Astrocyte of the spinal cord (primary cell): Measurements from ENCODE around the gene WIPF2.

Source experiments
- DNase-seq: peaks from one replicate; pipeline ENCODE4 v3.0.0; 2011; ENCODE audit warnings: low read depth, low spot score
- H3K4me3 ChIP-seq: 2 replicates; pipeline ENCODE4 v1.5.1; 2011; ENCODE audit warnings: low read depth, mild to moderate bottlenecking, low read length, moderate library complexity
- in situ Hi-C: cut with HindIII; loops from 2 replicates; pipeline ENCODE4 v1.10.0; 2017; ENCODE audit warnings: low sequenced_read_pairs
- TF ChIP-seq, protein P1 (sequence below): IDR thresholded peaks from 2 replicates; pipeline ENCODE4 v1.5.1; 2012; ENCODE audit warnings: low read depth, mild to moderate bottlenecking, low read length, inconsistent platforms

The WIPF2 gene

DNA sequence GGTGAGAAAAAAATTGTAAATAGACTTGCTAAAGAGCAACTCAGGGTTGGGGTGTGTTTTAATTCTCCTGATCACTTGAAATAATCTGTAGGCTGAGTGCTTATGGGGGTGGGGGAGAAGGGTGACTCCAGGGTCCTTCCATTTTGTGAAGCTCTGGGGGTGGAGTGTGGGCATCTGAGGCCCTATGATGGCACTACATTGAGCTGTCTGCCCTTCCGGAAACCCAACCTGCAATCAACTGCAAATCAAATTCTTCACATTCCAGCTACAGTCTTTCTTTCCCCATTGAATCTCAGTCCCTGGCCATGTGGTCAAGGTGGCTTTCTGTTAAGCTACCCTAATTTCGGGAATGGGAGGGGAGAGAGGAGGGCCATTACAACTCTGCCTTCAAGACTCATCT, 62.6 kb downstream of the WIPF2 start:
- TF ChIP-seq, protein P1, sequence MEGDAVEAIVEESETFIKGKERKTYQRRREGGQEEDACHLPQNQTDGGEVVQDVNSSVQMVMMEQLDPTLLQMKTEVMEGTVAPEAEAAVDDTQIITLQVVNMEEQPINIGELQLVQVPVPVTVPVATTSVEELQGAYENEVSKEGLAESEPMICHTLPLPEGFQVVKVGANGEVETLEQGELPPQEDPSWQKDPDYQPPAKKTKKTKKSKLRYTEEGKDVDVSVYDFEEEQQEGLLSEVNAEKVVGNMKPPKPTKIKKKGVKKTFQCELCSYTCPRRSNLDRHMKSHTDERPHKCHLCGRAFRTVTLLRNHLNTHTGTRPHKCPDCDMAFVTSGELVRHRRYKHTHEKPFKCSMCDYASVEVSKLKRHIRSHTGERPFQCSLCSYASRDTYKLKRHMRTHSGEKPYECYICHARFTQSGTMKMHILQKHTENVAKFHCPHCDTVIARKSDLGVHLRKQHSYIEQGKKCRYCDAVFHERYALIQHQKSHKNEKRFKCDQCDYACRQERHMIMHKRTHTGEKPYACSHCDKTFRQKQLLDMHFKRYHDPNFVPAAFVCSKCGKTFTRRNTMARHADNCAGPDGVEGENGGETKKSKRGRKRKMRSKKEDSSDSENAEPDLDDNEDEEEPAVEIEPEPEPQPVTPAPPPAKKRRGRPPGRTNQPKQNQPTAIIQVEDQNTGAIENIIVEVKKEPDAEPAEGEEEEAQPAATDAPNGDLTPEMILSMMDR, result no peak
- in situ Hi-C loops, result loop anchor here (25.0 kb wide), 1 partner anchor 94 kb away; the partner anchor contains the start of gene RAPGEFL1
- no peak overlapping the region for H3K4me3 ChIP-seq
- DNase-seq, result no peak

DNA sequence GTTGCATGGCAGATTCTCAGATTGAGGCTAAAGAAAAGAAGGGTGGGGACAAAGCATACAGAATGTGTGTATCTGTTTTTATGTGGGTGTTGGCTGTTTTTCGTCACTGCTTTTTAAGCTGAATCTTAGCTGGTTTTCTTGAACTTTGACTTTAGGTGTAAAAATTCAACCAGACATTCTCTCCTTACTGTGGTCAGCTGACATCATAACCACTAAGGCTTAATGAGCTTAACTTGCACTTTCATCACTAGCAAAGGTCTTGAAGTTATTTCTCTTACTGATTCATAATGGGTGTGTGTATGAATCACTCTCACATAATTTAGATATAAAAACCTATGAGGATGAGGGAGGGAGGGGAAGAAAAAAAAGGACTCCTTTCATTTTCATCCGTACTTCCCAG, 64.6 kb downstream of the WIPF2 start:
- in situ Hi-C loops, result loop anchor here (25.0 kb wide), 1 partner anchor 96 kb away; the partner anchor contains the start of gene RAPGEFL1
- TF ChIP-seq, protein P1, result no peak
- H3K4me3 ChIP-seq, result peak overlapping the region; percentile 23
- peak; percentile 95 for DNase-seq

DNA sequence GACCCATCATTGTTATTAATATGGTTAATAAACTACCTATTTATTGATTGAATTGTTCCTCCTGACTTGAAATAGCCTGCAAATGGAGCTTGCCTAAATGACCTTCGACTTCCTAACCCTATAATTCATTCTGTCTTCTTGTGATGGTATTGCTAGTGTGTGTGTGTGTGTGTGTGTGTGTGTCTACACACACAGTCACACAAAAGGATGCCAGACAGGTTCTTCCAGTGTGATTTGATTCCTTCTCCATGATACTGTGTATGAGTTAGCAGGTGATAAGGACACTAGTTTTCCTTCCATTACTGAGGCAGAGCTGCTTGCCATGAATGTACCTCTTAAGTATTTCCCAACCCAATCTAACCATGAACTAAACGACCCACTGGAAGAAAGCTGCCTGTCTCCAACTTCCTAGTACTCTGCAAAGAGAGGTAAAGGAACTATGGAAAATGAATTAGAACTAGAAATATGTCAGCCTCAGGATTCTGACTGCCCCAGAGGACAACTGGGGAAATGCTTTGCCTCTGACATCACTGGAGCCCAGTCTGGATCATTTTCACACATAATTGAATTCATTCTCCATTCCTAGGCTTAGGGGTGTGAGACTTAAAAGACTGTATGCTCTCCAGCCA, 65.1 kb downstream of the WIPF2 start:
- in situ Hi-C loops, result loop anchor here (25.0 kb wide), 1 partner anchor 97 kb away; the partner anchor contains the start of gene RAPGEFL1
- H3K4me3 ChIP-seq, result peak overlapping the region; percentile 23
- peak; percentile 90 for DNase-seq
- TF ChIP-seq, protein P1, result peak; percentile 42

DNA sequence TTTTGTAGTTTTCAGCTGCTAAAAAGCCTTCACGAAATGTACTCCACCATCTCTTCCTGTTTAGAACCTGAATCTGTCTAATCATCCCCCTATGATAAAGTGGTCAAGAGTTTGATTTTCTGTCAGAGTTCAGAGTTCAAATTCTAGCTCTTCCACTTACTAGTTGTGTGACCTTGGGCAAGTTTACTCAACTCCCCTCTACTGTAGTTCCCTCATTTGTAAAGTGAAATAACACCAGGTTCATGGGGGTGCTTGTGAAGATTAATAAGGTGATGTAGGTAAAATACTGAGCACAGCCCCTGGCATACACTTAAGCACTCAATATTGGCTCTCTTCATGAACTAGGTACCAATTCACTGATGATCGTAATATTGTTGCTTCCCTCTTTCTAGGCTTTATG, 67.4 kb downstream of the WIPF2 start:
- no peak for DNase-seq
- in situ Hi-C loops, result loop anchor here (25.0 kb wide), 1 partner anchor 99 kb away; the partner anchor contains the start of gene RAPGEFL1
- TF ChIP-seq, protein P1, result no peak
- no peak overlapping the region for H3K4me3 ChIP-seq

DNA sequence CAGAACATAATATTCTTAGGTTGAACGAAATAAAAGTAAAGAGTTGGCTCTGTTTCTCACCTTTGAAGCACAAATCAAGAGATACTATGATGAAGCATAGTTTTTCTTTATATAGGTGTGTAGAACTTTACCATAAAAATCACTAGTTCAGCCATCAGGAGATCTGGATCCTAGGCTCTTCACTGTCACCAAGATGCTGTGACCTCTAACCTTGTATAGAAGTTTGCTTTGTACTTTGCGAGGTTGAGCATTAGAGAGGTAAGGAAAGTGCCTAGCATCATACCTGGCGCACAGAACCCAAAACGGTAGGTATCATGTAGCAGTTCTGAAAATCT, 68.0 kb downstream of the WIPF2 start:
- H3K4me3 ChIP-seq, result no peak overlapping the region
- in situ Hi-C loops, result loop anchor here (25.0 kb wide), 1 partner anchor 100 kb away; the partner anchor contains the start of gene RAPGEFL1
- TF ChIP-seq, protein P1, result no peak
- DNase-seq, result no peak

DNA sequence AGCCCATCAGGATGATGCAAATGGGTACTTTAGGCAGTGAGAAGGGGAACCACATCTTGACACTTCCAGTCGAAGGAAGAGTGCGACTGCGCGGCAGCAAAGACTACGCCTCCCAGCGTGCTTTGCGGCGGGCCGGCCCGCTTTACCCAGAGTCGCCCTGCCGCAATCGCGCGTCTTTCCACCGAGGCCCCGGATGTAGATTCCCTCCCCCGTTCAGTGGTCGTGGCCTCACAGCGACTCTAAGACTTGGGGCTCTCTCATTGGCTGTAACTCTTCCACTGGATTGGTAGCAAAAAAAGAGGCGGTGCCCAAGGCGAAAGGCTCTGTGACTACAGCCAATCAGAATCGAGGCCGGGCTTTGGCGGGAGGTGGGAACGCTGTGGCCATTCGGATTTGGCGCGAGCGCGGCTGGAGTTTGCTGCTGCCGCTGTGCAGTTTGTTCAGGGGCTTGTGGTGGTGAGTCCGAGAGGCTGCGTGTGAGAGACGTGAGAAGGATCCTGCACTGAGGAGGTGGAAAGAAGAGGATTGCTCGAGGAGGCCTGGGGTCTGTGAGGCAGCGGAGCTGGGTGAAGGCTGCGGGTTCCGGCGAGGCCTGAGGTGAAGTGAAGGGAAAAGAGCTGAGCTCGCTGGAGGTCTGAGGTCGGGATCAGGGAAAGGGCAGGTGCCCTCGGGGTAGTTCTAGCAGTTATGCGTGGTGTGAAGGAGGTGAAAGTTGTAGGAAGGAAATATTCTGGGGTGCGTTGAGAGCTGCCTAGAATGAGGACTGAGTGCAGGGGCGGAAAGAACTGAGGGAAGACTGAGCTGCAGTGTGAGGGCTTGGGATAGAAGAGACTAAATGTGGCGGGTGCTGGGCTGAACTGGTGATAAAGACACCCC, 68.6 kb downstream of the WIPF2 start, which contains the start of gene CDC6:
Gene CDC6, plus strand, starts transcription at position 386 of the 876 bp plus-strand sequence. CDS start 1,542 bp downstream, outside the sequence.
- peak; percentile 99 for DNase-seq
- TF ChIP-seq, protein P1, result no peak
- peak within 1 kb of the TSS; percentile 70 for H3K4me3 ChIP-seq
- in situ Hi-C loops, result loop anchor here (25.0 kb wide), 1 partner anchor 100 kb away; the partner anchor contains the start of gene RAPGEFL1
